CD4-positive, alpha-beta memory T cell (primary cell): ENCODE results near the gene TMEM91. TPM values are rescaled to one million over a fixed set of nuclear protein-coding genes. Genes with fewer than 3 reads are reported as not detected.

Experiments used
- CTCF ChIA-PET: fragments of 350-600 bp; sonication (Branson Sonifier 250); formaldehyde crosslinking; loops from one replicate; lab custom pipeline; 2021; ENCODE audit warnings: inconsistent platforms; ENCODE audit not compliant: partially characterized antibody; lab: Charles Lee
- POLR2A ChIA-PET: fragments of 350-600 bp; sonication (Branson Sonifier 250); formaldehyde crosslinking; loops from one replicate; lab custom pipeline; 2021; ENCODE audit not compliant: partially characterized antibody; lab: Charles Lee
- DNase-seq, 5 donors: peaks; one replicate each; pipeline versions ENCODE4 v3.0.0 to v3.0.0-alpha.2; 2020 to 2022; ENCODE audit warnings: mixed read lengths in 1 of 5
- H3K27ac ChIP-seq: one replicate; pipeline ENCODE4 v1.7.0; 2013; ENCODE audit warnings: low read depth, low read length
- H3K27me3 ChIP-seq: 2 replicates; pipeline ENCODE4 v1.7.0; 2013; ENCODE audit warnings: mild to moderate bottlenecking, low read length, moderate library complexity; ENCODE audit not compliant: insufficient read depth
- H3K36me3 ChIP-seq: 2 replicates; pipeline ENCODE4 v1.7.0; 2013; ENCODE audit warnings: mild to moderate bottlenecking, low read length, moderate library complexity; ENCODE audit not compliant: insufficient read depth
- H3K4me1 ChIP-seq: 2 replicates; pipeline ENCODE4 v1.7.0; 2013; ENCODE audit warnings: mild to moderate bottlenecking, low read length, moderate library complexity; ENCODE audit not compliant: insufficient read depth
- H3K4me3 ChIP-seq, 2 donors: one replicate each; pipeline ENCODE4 v1.7.0; 2013; ENCODE audit warnings: low read length in 2 of 2, mild to moderate bottlenecking in 1 of 2
- H3K9me3 ChIP-seq, 2 donors: one replicate each; pipeline ENCODE4 v1.7.0; 2013; ENCODE audit warnings: low read length in 2 of 2, control low read depth in 1 of 2; ENCODE audit not compliant: control insufficient read depth in 1 of 2
- H3K27ac Mint-ChIP-seq, 7 donors: one replicate each; pipeline ENCODE4 v1.8.0; 2020 to 2021; ENCODE audit warnings: mixed read lengths in 7 of 7, mild to moderate bottlenecking in 6 of 7, inconsistent platforms in 3 of 7, moderate library complexity in 3 of 7
- H3K27me3 Mint-ChIP-seq, 2 donors: one replicate each; pipeline ENCODE4 v1.8.0; 2020 to 2021; ENCODE audit warnings: mixed read lengths in 2 of 2
- H3K36me3 Mint-ChIP-seq, 2 donors: one replicate each; pipeline ENCODE4 v1.8.0; 2020 to 2021; ENCODE audit warnings: mixed read lengths in 2 of 2, inconsistent platforms in 1 of 2, mild to moderate bottlenecking in 1 of 2
- H3K4me1 Mint-ChIP-seq, 4 donors: one replicate each; pipeline ENCODE4 v1.8.0; 2020 to 2021; ENCODE audit warnings: mixed read lengths in 4 of 4, mild to moderate bottlenecking in 1 of 4
- H3K4me3 Mint-ChIP-seq, 8 donors: one replicate each; pipeline ENCODE4 v1.8.0; 2020 to 2021; ENCODE audit warnings: mixed read lengths in 8 of 8, mild to moderate bottlenecking in 7 of 8, moderate library complexity in 6 of 8, inconsistent platforms in 3 of 8
- H3K9me3 Mint-ChIP-seq, 8 donors: one replicate each; pipeline ENCODE4 v1.8.0; 2020 to 2021; ENCODE audit warnings: mixed read lengths in 8 of 8, mild to moderate bottlenecking in 5 of 8, inconsistent platforms in 3 of 8, moderate library complexity in 1 of 8
- intact Hi-C: fragments of 100-400 bp; cut with micrococcal nuclease; formaldehyde crosslinking; loops from one replicate; pipeline ENCODE4 v1.15.1; 2023
- polyA plus RNA-seq, 2 donors: library from polyadenylated mRNA; unstranded; fragments of 300-500 nt; fragmentation: Illumina TruSeq; gene quantifications; one replicate each; pipeline ENCODE4 v1.2.3, GENCODE V29; 2021
- total RNA-seq, 2 experiments: library from RNA; stranded (reverse); gene quantifications; one replicate each; pipeline ENCODE4 v1.2.3, GENCODE V29; 2021

TMEM91 gene
- total and polyA plus RNA-seq, 4 experiments from 2014 or later = 4.8 to 16.1 (median 9.6) TPM

DNA sequence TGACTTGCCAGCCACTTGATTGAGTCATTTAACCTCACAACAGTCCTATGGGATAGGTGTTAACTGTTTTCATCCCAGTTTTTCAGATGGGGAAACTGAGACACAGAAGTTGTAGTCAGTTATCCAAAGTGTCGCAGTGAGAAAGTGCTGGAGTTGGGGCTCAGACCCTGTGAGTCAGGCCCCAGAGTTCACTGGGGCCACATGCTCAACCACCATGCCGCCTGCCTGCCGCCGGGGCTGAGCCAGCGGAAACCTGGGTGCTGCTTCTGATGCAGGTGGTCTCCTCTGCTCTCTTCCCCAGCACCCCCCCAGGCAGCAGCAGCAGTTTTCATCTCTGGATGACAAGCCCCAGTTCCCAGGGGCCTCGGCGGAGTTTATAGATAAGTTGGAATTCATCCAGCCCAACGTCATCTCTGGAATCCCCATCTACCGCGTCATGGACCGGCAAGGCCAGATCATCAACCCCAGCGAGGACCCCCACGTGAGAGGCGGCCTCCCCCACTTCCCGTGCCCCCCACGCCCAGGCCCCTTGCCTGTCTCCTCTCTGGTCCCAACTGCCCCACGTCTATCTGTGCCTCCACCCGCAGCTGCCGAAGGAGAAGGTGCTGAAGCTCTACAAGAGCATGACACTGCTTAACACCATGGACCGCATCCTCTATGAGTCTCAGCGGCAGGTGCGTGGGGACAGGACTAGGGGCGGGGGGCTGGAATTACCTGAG lies 34.2 kb downstream of the TMEM91 start:
- CTCF ChIA-PET = interaction anchor here (1.0 kb wide), 1 partner anchor 21 kb away, joined by 3 read pairs; no protein-coding TSS in a partner anchor
- H3K4me1 ChIP-seq = peaks cover 4% of the 10 kb centered on the region
- H3K9me3 Mint-ChIP-seq = no peaks in the 10 kb centered on the region
- H3K4me3 Mint-ChIP-seq = no peak overlapping the region
- no peaks in the 10 kb centered on the region for H3K27me3 Mint-ChIP-seq
- POLR2A ChIA-PET = no interaction called here
- H3K27ac Mint-ChIP-seq = peak overlapping the region in 1 of 7 donors; percentile 54
- peaks cover 7 to 21% (median 15%) of the 10 kb centered on the region in 4 donors for H3K4me1 Mint-ChIP-seq
- no peaks in the 10 kb centered on the region for H3K9me3 ChIP-seq
- no peaks in the 10 kb centered on the region for H3K27me3 ChIP-seq
- no peak overlapping the region for H3K27ac ChIP-seq
- DNase-seq = no peak
- H3K4me3 ChIP-seq = no peak overlapping the region
- peaks cover 17 to 38% of the 10 kb centered on the region in 2 donors for H3K36me3 Mint-ChIP-seq
- H3K36me3 ChIP-seq = peaks cover 41% of the 10 kb centered on the region
- intact Hi-C loops = no loop called here

DNA sequence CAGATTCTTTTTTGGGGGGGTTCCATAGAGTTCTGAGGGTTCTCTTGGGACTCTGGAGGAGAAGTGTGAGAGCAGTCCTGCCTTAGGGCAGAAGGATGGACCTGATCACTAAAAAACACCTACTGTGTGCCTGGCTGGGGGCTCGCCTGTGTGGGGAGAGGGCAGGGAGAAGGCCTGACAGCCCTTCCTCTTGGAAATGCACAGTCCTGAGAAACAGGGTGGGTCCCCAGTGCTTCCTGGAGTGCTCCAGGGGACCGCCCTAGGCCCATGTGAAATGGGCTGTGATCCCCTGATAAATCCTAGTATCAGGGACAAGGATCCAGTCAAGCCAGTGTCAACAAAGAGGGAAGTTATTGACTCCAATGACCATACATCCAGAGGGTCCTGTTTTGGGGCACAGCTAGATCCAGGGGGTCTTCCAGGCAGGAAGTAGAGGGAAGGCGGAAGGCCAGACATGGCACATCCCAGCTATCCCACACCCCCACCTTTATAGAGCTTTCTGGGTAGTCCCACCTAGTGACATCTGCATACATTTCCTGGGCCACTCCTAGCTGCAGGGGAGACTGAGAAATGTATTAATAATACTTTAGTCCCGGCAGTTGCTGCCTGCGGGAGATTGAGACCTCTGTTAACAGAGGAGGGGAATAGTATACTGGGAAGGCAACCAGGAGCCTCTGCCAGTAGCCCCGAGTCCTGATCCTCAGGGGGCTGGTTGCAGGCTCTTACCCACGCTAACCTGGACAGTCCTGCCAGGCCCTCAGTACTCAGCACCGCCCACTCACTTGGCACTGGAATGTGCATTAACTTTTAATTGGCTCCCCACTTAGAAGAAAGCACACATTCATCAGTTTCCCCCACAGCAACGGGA lies 35.0 kb downstream of the TMEM91 start:
- H3K27me3 ChIP-seq = no peaks in the 10 kb centered on the region
- peak overlapping the region in 1 of 8 donors; percentile 36 for H3K4me3 Mint-ChIP-seq
- no peak overlapping the region for H3K27ac Mint-ChIP-seq
- H3K9me3 ChIP-seq = no peaks in the 10 kb centered on the region
- ChIA-PET CTCF (no interaction called here), POLR2A (interaction anchor here (1.4 kb wide), 1 partner anchor 137 kb away, joined by 3 read pairs; no protein-coding TSS in a partner anchor)
- peaks cover 7 to 21% (median 15%) of the 10 kb centered on the region in 4 donors for H3K4me1 Mint-ChIP-seq
- H3K4me1 ChIP-seq = peaks cover 4% of the 10 kb centered on the region
- peaks cover 43% of the 10 kb centered on the region for H3K36me3 ChIP-seq
- DNase-seq = no peak
- no peak overlapping the region for H3K4me3 ChIP-seq
- H3K36me3 Mint-ChIP-seq = peaks cover 17 to 42% of the 10 kb centered on the region in 2 donors
- no peak overlapping the region for H3K27ac ChIP-seq
- H3K9me3 Mint-ChIP-seq = no peaks in the 10 kb centered on the region
- no peaks in the 10 kb centered on the region for H3K27me3 Mint-ChIP-seq
- intact Hi-C loops = no loop called here

DNA sequence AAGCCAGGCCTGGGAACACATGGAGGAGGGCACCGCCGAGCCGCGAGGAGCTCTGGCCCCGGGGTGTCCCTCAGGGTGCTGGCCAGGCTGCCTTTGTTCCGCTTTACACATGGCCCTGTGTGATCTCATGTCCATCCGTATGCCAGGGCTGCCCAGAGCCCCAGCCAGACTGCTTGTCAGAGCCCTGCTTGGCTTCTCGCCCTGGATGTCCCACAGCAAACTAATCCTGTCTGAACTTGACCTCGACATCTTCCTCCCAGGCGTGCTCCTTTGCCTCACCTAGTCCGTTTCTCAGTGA lies 35.6 kb downstream of the TMEM91 start:
- no peaks in the 10 kb centered on the region for H3K27me3 Mint-ChIP-seq
- Histone ChIP-seq H3K4me1 (peaks cover 4% of the 10 kb centered on the region), H3K27ac (no peak overlapping the region), H3K27me3 (no peaks in the 10 kb centered on the region), H3K36me3 (peaks cover 49% of the 10 kb centered on the region), H3K4me3 (no peak overlapping the region), H3K9me3 (no peaks in the 10 kb centered on the region)
- no peaks in the 10 kb centered on the region for H3K9me3 Mint-ChIP-seq
- H3K36me3 Mint-ChIP-seq = peaks cover 17 to 42% of the 10 kb centered on the region in 2 donors
- CTCF ChIA-PET = no interaction called here
- peaks cover 7 to 20% (median 13%) of the 10 kb centered on the region in 4 donors for H3K4me1 Mint-ChIP-seq
- intact Hi-C loops = no loop called here
- no peak overlapping the region for H3K4me3 Mint-ChIP-seq
- POLR2A ChIA-PET = interaction anchor here (1.4 kb wide), 1 partner anchor 136 kb away, joined by 3 read pairs; no protein-coding TSS in a partner anchor
- peak overlapping the region in 1 of 7 donors; percentile 84 for H3K27ac Mint-ChIP-seq
- no peak for DNase-seq

DNA sequence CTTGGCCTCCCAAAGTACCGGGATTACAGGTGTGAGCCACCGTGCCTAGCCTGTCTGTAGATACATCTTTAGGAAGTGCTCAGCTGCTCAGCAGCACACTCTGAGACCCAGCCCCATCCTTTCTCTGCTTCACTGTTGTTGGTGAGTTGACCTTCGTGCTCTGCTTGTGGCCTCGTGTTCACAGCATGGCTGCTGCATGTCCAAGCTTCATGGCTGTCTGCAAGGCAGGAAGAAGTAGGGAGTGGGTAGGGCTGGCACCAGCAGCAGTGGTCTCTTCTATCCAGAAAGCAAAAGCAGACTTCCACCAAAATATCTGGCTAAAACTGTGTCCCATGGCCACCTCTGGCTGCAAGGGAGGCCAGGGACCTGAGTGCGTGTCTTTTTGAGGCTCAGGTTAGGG lies 36.6 kb downstream of the TMEM91 start:
- Histone ChIP-seq H3K27ac (no peak overlapping the region), H3K36me3 (peaks cover 56% of the 10 kb centered on the region), H3K9me3 (no peaks in the 10 kb centered on the region), H3K4me1 (peaks cover 4% of the 10 kb centered on the region), H3K4me3 (no peak overlapping the region), H3K27me3 (no peaks in the 10 kb centered on the region)
- ChIA-PET CTCF (no interaction called here), POLR2A (interaction anchor here (1.4 kb wide), 1 partner anchor 135 kb away, joined by 3 read pairs; no protein-coding TSS in a partner anchor)
- Mint-ChIP-seq H3K36me3 (peaks cover 21 to 45% of the 10 kb centered on the region in 2 donors), H3K9me3 (no peaks in the 10 kb centered on the region), H3K27ac (peak overlapping the region in 1 of 7 donors; percentile 14), H3K4me1 (peaks cover 6 to 14% (median 10%) of the 10 kb centered on the region in 4 donors), H3K27me3 (no peaks in the 10 kb centered on the region), H3K4me3 (no peak overlapping the region)
- no peak for DNase-seq
- intact Hi-C loops = no loop called here

DNA sequence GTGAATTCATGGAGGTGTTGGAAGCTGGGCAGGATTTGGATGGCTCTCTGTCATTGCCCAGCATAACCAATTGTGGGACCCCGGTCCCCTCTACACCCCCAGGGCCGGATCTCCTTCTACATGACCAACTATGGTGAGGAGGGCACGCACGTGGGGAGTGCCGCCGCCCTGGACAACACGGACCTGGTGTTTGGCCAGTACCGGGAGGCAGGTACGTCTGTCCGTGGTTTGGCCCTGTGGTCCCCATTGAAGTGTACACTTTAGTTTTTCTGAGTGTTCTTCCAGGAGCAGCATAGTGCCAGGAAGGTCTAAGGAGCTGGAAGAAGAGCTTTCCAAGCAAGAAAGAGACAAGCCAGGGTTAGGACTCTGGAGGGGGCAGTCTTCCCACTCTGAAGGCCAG lies 37.6 kb downstream of the TMEM91 start:
- peaks cover 26 to 54% of the 10 kb centered on the region in 2 donors for H3K36me3 Mint-ChIP-seq

DNA sequence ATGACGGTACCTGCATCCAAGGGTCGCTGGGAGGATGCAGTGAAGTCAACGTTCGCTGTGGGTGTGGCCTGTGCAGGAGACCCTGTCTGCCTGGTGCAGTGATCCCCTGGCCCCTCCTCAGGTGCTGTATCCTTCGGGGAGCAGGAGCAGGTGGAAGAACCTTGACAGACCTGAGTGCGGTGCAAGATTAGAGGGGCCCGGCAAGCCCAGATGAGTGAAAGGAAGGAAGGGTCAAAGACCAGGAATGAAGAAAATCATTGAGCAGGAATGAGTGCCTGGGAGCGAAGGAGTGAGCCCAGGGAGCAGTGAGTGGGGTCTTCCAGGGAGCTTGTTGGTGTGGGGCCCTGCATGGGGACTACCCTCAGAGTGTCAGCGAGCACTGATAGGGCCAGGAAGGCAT lies 38.1 kb downstream of the TMEM91 start:
- CTCF ChIA-PET = no interaction called here
- no peaks in the 10 kb centered on the region for H3K27me3 Mint-ChIP-seq
- POLR2A ChIA-PET = no interaction called here

More for the DNA sequence above, 37.6 kb downstream of the TMEM91 start:
- no peaks in the 10 kb centered on the region for H3K9me3 Mint-ChIP-seq
- H3K27ac Mint-ChIP-seq = no peak overlapping the region
- Histone ChIP-seq H3K36me3 (peaks cover 65% of the 10 kb centered on the region), H3K4me3 (no peak overlapping the region), H3K4me1 (peaks cover 4% of the 10 kb centered on the region), H3K27ac (no peak overlapping the region), H3K27me3 (no peaks in the 10 kb centered on the region), H3K9me3 (no peaks in the 10 kb centered on the region)
- ChIA-PET POLR2A (no interaction called here), CTCF (no interaction called here)
- no peaks in the 10 kb centered on the region for H3K27me3 Mint-ChIP-seq
- no peak for DNase-seq
- peaks cover 6 to 13% (median 10%) of the 10 kb centered on the region in 4 donors for H3K4me1 Mint-ChIP-seq
- intact Hi-C loops = no loop called here
- no peak overlapping the region for H3K4me3 Mint-ChIP-seq

DNA sequence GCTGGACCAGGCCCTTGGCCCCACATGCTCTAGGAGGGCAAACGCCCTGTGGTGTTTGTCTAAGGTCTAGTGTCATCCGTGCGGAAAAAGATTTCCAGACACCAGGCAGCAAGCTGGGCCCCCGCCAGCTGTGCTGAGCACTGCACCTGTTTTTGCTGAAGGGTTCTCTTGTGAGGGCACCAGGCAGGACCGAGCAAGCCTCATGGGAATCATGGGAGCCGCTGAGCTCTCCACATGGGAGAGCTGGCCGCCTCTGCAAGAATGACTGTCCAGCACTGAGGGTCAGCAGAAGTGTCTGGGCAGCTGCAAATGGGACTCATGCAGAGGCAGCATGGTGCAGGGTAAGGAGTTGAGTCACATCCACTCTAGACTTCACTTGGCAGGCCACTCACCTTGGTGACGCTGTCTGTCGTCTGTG lies 38.8 kb downstream of the TMEM91 start:
- intact Hi-C loops = no loop called here
- ChIA-PET POLR2A (no interaction called here), CTCF (no interaction called here)
- H3K4me1 ChIP-seq = peaks cover under 1% of the 10 kb centered on the region
- H3K36me3 Mint-ChIP-seq = peaks cover 34 to 56% of the 10 kb centered on the region in 2 donors
- peaks cover 73% of the 10 kb centered on the region for H3K36me3 ChIP-seq
- peaks cover under 1 to 2% (median under 1%) of the 10 kb centered on the region in 4 donors for H3K4me1 Mint-ChIP-seq
- no peaks in the 10 kb centered on the region for H3K27me3 Mint-ChIP-seq
- H3K27ac ChIP-seq = no peak overlapping the region
- no peaks in the 10 kb centered on the region for H3K9me3 ChIP-seq
- no peak overlapping the region for H3K27ac Mint-ChIP-seq
- H3K4me3 Mint-ChIP-seq = no peak overlapping the region
- H3K27me3 ChIP-seq = no peaks in the 10 kb centered on the region
- no peaks in the 10 kb centered on the region for H3K9me3 Mint-ChIP-seq
- no peak for DNase-seq
- H3K4me3 ChIP-seq = no peak overlapping the region

More for the DNA sequence above, 38.1 kb downstream of the TMEM91 start:
- H3K27me3 ChIP-seq = no peaks in the 10 kb centered on the region
- H3K4me3 ChIP-seq = no peak overlapping the region
- intact Hi-C loops = no loop called here
- Mint-ChIP-seq H3K4me1 (peaks cover 5 to 8% (median 6%) of the 10 kb centered on the region in 4 donors), H3K4me3 (no peak overlapping the region), H3K36me3 (peaks cover 29 to 55% of the 10 kb centered on the region in 2 donors), H3K9me3 (no peaks in the 10 kb centered on the region), H3K27ac (no peak overlapping the region)
- no peaks in the 10 kb centered on the region for H3K9me3 ChIP-seq
- no peak for DNase-seq
- H3K4me1 ChIP-seq = peaks cover 4% of the 10 kb centered on the region
- no peak overlapping the region for H3K27ac ChIP-seq
- peaks cover 69% of the 10 kb centered on the region for H3K36me3 ChIP-seq
